HG03025 (cell line): ENCODE results near the gene INSM1.

Experiments
- ATAC-seq: cut with Tn5 transposase; IDR thresholded peaks from one replicate; pipeline ENCODE4 v1.9.1; 2021; ENCODE audit warnings: mild to moderate bottlenecking, moderate library complexity; ENCODE audit not compliant: unreplicated experiment, low FRiP score

The INSM1 gene

DNA sequence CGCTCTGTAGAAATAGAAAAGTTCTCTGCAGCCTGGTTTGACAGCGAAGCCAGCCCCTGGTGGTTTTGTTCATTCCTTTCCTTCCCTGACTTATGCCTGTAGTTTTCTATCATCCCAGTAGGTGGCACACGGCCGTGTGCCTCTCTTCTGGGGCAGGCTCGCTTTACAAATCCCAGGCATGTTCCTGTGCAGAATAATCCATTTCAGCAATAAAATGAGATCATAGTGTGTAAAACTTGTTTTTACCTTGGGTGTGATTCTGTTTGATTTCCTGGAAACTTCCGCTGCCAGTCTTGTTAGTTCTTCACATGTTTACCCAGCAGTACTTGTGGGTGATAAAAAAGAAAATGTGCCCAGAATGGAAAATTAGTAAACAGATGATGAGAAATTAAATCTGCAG, 7.4 kb upstream of the INSM1 start:
- ATAC-seq: no peak

DNA sequence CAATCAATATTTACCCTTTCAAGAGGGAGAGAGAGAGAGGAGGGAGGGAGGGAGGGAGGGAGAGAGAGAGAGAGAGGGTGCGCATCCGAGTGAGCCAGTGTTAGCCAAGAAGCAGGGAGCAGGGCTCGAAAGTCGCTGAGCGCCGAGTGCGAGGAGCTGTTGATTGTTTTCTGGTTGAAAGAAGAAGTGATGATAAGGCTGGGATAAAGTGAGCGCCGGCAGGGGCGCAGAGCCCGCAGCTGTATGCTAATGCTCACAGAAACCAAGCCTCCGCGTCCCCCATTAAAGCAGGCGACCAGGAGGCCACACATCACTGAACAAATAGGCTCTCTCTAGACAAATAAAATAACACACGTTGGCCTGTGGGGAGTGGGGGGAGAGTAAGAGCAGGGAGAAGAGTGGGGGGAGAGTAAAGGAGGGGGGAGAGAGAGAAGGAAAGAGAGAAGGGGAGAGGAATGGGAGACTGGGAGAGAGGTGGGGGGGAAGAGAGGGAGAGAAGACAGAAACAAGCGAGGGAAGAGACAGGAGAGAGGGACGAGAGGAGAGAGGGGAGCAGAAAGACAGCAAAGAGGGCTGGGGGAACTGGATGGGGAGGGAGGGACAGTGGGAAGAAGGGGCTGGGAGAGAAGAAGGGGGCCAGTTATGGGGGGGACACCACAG, 5.0 kb upstream of the INSM1 start:
- no peak for ATAC-seq

DNA sequence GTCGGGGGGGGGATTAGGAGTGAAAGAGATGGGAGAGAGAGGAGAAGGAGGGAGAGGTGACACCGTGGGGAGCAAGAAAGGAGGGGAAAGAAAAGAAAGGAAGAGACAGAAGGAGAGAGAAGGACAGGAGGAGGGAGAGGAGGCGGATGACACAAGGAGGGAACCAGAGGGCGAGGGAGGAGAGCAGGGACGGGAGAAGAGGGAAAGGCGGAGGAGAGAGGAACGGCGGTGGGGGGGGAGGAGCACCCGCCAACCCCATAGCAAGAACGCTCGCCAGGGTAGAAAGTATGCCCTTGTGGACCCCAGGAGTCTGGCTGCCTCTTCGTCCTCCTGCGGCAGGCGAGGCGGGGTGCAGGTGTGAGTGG, 4.5 kb upstream of the INSM1 start:
- no peak for ATAC-seq

DNA sequence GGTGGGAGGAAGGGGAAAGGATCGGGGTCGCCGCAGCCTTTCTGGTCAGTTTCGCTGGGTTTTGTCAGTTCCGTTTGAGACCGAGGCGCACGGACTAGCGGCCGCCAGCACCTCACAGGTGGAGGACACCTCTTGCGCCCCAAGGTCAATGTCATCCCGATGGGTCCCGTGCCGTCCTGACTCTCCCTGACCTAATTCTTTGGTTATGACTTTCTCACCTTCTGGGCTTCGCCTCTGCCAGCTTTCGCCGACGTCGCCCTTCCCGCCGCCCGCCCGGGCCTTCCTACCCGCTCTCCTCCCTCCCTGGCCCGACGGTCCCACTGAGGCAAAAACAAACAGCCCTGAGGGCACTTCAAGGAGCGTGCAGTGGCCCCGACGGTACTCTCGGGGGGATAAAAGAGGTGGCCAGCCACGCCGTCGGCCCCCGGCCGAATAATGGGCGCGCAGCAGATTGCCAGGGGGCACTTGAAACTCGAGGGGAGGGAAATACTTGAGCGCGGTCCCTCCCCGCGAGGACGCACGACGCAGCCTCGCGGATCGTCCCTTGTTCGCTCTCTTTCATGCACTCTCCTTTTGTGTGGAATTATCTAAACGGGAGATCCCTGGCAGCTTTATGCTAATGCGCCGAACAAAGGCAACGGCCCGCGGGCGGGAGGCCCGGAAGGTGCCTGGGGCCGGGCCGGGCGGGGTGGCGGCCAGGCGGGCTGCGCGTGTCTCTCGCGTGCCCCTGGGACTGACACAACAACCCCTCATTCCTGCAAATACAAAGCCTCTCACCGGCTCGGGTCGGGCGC, 3.9 kb upstream of the INSM1 start:
- no peak for ATAC-seq

DNA sequence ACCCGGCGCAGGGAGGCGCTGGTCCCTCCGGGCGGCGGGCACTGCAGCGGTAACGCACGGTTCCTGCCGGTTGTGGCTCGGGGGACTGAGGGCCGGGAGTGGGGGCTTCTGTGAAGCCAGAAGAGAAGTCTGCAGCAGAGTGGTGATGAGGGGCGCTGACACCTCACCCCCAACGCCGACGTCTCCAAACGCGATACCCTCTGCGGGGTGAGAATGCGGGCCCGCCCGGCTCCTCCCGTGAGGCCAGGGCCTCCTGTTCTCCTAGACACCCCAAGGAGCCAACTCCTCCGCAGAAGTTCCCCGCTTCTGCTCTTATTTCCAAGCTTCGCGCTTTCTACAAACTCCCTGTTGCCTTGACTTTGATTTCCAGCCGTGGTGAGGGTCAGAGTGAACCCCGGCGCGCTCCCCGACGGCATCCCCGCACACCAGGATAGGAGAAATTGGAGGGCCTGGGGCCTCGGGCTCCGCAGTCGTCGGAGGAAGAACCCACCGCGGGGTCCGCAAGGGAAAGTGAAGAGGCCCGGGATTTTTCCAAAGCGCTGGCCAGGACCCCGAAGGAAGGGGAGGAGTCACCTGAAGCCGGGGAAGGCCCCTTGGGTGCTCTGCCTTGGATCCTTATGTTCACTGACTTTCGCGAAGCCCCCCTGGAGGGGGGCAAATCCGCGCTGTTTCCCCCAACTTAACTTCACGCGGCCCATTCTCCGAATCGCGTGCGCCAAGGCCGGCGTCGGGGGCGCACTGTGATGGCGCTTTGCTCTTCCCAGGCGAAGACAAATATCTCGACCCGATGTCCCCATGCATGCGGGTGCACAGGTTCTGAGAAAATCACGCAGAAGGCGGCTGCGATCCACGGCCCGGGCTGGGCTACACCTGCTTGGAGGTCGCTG, 3.1 kb upstream of the INSM1 start:
- no peak for ATAC-seq

DNA sequence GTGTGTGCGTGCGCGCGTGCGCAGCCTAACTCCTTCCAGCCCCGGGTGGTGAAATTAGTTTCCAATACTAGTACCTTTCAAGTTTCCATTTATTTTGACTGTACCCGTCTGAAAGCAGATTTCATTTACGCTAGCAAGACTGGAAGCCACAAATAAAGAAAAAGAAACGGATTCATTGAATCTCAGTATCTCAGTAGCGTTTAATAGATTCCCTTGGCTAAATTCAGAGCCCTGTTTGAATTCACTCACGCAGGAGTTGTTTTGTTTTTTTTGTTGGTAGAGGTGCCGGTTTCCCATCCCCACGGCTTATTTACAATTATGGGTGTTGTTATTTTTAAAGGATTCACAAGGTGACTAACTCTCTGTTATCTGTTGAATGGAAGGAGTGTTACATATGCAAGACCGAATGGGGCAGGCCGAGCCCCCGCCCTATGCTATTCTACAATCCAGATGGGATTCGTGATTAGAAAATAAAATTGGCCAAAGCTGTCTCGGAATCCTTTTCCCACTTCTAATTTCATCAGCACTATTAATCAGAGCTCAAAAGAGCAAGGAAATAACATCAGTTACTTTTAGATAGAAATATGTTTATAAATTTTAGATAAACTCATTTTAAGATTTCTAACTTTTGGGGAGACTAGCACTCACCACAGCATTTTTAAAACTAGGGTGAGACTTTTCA, 2.3 kb upstream of the INSM1 start:
- no peak for ATAC-seq

DNA sequence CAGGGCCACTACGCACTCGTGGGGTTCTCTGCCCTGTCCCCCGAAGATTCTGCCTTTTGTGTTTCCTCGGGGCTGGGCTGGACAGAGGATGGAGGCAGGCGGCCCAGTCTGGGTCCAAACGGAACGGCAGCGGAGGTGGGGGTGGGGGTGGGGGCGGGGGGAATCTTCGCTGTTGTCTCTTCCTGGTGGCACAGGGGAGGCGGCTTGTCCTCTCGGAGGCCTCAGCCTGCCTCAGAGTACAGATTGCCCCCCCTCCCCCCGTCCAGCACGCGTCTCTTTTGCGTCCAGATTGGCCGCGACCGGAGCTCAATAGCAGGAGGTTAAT, 1.4 kb upstream of the INSM1 start:
- ATAC-seq: no peak

DNA sequence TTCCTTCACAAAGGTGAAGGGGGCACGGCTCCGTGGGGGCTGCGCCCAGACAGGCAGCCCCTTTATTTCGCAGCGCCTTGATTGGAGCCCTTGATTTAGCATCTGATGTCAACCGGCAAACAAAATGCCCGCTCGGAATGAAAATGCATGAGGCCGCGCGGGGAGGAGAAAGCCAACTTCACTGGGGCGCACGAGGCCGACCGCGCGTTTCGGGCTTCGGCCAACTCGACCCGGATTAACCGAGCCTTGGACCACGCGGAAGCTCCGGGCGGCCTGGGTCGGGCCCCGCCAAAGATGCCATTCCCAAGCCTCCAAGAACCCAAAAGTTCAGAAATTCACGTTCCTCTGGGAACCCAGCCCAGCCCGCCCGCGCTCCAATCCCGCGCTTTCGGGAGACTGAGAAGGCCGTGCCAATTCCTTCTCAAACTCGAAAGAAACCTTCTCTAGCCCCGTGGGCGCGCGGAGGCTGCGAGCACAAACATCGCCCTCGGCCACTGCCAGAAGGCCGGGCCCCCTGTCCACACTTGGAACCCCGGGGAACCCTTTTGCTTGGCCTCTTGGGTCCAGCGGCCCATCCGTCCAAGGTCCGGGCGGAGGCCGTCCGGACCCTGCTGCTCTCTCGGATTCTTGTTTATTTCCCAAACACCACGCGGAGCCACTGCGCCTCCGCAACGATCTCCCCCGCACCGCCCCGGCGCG, 879 bp upstream of the INSM1 start:
- no peak for ATAC-seq

DNA sequence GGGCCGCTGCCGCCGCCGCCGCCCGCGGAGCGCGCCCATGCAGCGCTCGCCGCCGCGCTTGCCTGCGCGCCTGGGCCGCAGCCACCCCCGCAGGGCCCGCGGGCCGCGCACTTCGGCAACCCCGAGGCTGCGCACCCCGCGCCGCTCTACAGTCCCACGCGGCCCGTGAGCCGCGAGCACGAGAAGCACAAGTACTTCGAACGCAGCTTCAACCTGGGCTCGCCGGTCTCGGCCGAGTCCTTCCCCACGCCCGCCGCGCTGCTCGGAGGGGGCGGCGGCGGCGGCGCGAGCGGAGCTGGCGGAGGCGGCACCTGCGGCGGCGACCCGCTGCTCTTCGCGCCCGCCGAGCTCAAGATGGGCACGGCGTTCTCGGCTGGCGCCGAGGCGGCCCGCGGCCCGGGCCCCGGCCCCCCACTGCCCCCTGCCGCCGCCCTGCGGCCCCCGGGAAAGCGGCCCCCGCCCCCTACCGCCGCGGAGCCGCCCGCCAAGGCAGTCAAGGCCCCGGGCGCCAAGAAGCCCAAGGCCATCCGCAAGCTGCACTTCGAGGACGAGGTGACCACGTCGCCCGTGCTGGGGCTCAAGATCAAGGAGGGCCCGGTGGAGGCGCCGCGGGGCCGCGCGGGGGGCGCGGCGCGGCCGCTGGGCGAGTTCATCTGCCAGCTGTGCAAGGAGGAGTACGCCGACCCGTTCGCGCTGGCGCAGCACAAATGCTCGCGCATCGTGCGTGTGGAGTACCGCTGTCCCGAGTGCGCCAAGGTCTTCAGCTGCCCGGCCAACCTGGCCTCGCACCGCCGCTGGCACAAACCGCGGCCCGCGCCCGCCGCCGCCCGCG, 730 bp downstream of the INSM1 start:
- no peak for ATAC-seq

DNA sequence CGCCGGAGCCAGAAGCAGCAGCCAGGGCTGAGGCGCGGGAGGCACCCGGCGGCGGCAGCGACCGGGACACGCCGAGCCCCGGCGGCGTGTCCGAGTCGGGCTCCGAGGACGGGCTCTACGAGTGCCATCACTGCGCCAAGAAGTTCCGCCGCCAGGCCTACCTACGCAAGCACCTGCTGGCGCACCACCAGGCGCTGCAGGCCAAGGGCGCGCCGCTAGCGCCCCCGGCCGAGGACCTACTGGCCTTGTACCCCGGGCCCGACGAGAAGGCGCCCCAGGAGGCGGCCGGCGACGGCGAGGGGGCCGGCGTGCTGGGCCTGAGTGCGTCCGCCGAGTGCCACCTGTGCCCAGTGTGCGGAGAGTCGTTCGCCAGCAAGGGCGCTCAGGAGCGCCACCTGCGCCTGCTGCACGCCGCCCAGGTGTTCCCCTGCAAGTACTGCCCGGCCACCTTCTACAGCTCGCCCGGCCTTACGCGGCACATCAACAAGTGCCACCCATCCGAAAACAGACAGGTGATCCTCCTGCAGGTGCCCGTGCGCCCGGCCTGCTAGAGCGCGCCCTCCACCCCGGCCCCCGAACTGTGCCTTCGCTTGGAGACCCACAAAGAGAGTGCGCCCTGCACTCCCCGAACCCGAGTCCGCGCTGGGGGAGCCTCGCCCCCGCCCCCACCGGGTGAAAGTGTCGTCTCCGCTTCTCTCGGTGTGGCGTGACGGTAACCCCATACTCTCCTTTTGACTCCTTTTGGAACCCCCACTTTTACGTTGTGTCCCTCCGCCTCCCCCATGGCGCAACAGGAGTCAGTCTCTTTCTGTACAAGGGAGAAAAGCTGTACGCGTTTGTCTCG, 1.6 kb downstream of the INSM1 start:
- ATAC-seq: no peak

DNA sequence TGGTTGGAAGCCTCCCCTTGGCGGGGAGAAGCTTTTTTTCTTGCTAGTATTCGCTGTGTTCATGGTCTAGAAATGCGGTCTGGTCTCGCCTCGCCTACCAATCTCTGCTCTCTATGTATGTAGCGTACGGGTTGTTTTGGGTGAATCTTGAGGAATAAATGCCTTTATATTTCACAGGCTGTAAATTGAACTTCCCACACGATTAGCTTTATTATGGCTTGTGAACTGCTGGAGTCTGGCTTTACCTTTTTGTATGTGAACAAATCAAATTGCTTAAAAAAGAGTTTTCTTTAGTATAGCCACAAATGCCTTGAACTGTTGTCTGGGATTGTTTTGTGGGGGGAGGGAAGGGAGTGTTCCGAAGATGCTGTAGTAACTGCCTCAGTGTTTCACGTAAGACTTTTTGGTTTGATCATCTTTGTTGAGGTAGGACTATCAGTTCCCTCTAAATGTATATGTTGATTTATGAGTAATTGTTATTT, 2.2 kb downstream of the INSM1 start:
- ATAC-seq: no peak

DNA sequence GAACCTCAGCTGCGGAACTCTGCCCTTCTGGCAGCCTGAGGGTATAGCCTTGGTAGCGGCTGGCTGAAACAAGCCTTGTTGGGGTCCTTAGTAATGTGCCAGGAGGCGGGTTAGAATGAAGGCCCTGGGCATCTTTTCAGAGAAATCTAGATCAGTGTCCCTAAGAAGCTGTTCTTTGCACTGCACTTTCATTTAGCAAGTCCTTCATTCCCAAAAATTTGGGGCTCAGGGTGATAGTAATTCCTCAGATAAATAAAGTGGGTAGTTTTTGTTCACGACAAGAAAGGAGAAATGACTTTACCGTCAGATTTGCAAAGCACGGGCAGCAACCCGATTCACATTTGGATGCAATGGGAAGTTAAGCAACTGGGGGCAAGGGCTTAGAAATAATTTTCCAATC, 3.2 kb downstream of the INSM1 start:
- no peak for ATAC-seq

DNA sequence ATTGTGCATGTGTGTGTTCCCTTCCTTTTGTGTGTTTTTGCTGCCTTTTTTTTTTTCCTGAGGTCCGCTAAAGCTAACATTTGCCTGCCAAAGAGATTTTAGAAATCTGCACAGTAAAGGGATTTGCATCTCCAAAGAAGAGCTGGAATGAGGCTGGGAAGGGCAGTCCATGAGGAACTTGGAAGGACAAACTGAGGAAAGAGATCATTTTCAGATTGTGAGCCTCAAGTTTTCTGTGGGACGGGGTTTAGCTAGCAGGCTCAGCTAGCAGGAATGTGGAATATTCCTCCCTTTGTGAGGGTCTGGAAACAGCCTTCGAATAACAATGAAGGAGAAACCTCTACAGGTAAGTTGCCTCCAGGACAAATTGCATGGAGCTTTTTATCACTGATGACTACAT, 3.8 kb downstream of the INSM1 start:
- ATAC-seq: no peak

DNA sequence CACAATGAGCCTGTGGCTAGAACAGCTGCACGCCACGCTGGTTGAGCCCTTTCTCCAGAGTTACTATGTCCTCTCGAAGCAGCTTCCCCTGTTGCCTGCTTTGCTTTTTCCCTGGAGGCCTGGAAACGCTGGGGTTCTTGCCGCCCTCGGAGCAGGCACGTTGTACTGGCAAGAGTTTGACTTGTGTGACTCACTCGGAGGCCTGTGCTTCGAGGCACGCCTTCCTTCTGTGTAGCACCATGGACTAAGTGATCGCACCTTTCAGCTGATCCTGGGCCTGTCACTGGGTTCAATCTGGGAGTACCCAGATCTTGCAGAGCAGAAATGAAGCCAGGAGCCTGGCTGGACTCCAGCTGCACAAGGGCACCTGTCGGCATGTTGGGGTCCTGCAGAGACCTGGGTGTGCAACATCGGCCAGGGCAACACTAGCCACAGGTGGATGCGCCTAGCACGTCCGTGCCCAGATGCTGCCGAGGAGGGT, 5.2 kb downstream of the INSM1 start:
- no peak for ATAC-seq

DNA sequence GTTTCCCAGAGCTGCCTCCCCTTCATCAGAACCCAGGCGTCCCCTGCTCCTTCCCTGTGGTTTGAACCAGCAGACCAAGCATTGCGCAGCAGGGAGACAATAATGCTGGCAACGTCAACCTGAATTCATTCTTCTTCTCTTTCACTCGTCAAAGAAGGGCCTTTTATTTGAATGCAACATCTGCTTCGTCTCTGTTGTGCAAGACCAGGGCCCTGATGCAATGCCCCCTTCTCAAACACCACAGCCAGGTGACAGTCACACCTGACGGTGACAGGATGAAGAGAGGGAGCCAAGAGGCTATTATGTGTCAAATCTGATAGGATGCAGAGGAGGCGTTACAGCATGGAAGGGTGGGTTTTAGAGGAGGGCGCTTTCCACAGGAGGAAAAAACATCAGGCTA, 8.0 kb downstream of the INSM1 start:
- no peak for ATAC-seq

DNA sequence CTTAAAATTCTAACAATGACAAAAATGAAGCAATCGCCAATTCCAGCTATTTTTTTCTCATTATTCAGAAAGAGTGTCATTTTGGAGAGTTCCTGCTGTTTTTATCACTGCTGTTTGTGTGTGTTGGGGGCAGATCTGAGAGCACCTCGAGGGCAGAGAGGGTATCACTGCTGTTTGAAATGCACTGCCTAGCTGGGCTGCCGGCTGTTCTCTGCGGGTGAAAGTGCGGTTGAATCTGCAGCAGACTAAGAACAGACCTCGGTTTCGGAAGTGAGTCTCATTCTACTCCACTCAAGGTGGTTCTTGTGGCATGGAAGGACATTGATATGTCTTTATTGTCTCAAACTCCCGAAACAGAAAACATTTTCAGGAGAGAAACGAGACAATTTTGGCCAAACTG, 18.3 kb downstream of the INSM1 start:
- no peak for ATAC-seq

DNA sequence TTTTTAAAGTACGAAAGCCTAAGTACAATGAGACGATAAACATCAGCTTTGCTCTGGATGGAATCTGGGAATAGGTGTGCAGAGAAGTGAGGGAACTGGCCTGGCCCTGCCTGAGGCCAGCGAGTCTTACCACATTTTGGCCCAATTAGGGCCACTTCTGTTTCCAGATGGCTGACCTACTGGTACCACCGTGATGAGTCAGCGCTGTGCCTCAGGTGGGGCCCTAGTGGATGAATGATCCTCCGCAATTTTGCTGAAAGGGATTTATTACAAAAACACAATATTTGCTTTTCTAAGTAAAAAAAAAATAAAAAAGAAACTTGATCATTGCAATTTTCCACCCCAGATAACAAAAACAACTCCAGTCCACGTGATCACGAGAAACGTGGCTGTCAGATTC, 22.5 kb downstream of the INSM1 start:
- ATAC-seq: no peak

DNA sequence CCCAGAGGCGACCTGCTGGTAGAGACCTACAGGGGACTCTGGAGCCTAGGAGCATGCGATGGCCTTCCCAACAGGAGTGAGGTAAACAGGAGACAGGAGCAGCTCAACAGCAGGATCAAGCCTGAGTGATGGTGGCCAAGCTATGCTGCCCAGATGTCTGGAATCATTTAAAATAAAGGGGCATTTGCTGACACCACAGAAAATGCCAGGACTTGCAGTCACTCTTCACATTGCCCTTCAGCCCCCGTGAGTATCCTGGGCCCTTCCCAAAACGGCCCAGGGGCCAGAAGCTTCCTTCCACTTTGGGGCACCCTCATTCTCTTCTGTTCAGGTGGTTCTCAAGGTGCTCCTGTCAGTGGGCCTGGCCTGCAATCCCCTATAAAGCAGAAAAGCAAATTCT, 23.2 kb downstream of the INSM1 start:
- no peak for ATAC-seq
